ENCODE data around the gene ITPRIPL2.

DNA sequence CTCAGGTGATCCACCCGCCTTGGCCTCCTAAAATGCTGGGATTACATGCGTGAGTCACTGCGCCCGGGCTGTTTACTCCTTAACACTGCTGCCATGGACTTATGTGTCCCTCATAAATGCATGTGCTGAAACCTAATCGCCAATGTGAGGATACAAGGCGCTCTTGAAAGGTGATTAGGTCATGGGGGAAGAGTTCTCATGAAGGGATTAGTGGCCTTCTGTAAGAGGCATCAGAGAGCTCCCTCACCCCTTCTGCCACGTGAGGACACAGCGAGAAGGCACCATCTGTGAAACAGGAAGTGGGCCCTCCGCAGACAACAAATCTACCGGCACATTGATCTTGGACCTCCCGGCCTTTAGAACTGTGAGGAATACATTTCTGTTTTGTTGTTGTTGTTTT is 19.1 kb downstream of the ITPRIPL2 start:
- TF ChIP-seq POLR2A (IDR thresholded peaks at IDR 0.05; ENCODE audit: low read depth, low read length) (no peak), TAF1 (IDR thresholded peaks at IDR 0.05; ENCODE audit: low read depth, low read length) (no peak), POLR2AphosphoS5 (IDR thresholded peaks at IDR 0.05; ENCODE audit: low read depth, low read length) (no peak), SPI1 (IDR thresholded peaks at IDR 0.05; ENCODE audit: low read depth, low read length) (0 out of 2 replicates have a peak, but pooled peaks have one; percentile 27)

All from GM12891 (cell line).